Measurements from ENCODE around the gene SFT2D2. TPM values are rescaled to one million over a fixed set of nuclear protein-coding genes. Genes with fewer than 3 reads are reported as not detected.

Gene SFT2D2
- total and polyA plus RNA-seq, 2 of the 8 experiments (the other 6 are each of a cell fraction or from before 2014, with no cell fraction given): 9.0 to 29.0 TPM

GRCh38 chr1:168291222-168291837 lies 65.5 kb downstream of the SFT2D2 start:
- no peak overlapping the region for H4K8ac ChIP-seq (ENCODE audit: extremely low read depth, insufficient read depth, low read length)
- H3K14ac ChIP-seq (ENCODE audit: insufficient read length): no peak overlapping the region
- no peak for FAIRE-seq
- H2BK5ac ChIP-seq (ENCODE audit: low read depth, low read length): no peak overlapping the region
- H2BK15ac ChIP-seq (ENCODE audit: low read length): no peak overlapping the region
- H3K27me3 ChIP-seq (replicated peaks in 1 of 4; ENCODE audit: control insufficient read depth in 3 of 4, extremely low read depth in 1 of 4, insufficient read depth in 3 of 4, low read length in 3 of 4): no peaks in the 10 kb centered on the region
- peaks cover 0 to 9% (median under 1%) of the 10 kb centered on the region in 4 experiments; a peak in 3 of 7 replicates for H3K4me1 ChIP-seq (replicated peaks in 1 of 4; ENCODE audit: control insufficient read depth in 3 of 4, insufficient read depth in 4 of 4, low read length in 3 of 4)
- H3K4me2 ChIP-seq (ENCODE audit: insufficient read depth in 1 of 2, low read depth in 2 of 2, low read length in 2 of 2): no peak overlapping the region
- H3K36me3 ChIP-seq (ENCODE audit: control insufficient read depth in 2 of 4, insufficient read depth in 4 of 4, low read length in 3 of 4): no peaks in the 10 kb centered on the region
- ChIA-PET CTCF (ENCODE audit: partially characterized antibody) (interaction anchor here (1.3 to 1.9 kb wide), 4 partner anchors 8 to 206 kb away, joined by 4 read pairs; no protein-coding TSS in a partner anchor), POLR2A (ENCODE audit: partially characterized antibody) (no interaction called here)
- H3K27ac ChIP-seq (ENCODE audit: low read depth, low read length): no peak overlapping the region
- H4K20me1 ChIP-seq (replicated peaks in 1 of 2; ENCODE audit: control insufficient read depth in 1 of 2, insufficient read depth in 2 of 2, low read length in 2 of 2): no peaks in the 10 kb centered on the region
- DNase-seq (ENCODE audit: low read depth in 1 of 2, low spot score in 2 of 2): no peak
- no peak overlapping the region for H3K9ac ChIP-seq (replicated peaks in 1 of 4; ENCODE audit: extremely low read depth in 1 of 4, low read depth in 3 of 4, low read length in 3 of 4)
- H3K4ac ChIP-seq (replicated peaks; ENCODE audit: insufficient read length, low read depth, low read length): no peak overlapping the region
- H2BK120ac ChIP-seq (replicated peaks; ENCODE audit: low read depth, low read length): no peak overlapping the region
- WGBS, 2 experiments (ENCODE audit: extremely low coverage in 1 of 2, insufficient coverage in 1 of 2, insufficient read length in 1 of 2, insufficient replicate concordance in 2 of 2, low coverage in 1 of 2, low lambda C conversion rate in 2 of 2, missing lambda C conversion rate in 1 of 2): 85% methylated on average over 15 of the region's 15 CpGs; no CpG with 5 or more reads in 1 of the 2 experiments
- H3K4me3 ChIP-seq (ENCODE audit: extremely low read depth in 1 of 4, insufficient read depth in 2 of 4, low read depth in 3 of 4, low read length in 4 of 4): no peak overlapping the region
- no peaks in the 10 kb centered on the region for H3K79me2 ChIP-seq (ENCODE audit: control insufficient read depth in 1 of 2, insufficient read depth in 2 of 2, low read length in 2 of 2)
- no peak overlapping the region for H4K91ac ChIP-seq (replicated peaks; ENCODE audit: insufficient read length, low read length)
- H4K5ac ChIP-seq (ENCODE audit: insufficient read length, low read depth, low read length): no peak overlapping the region
- no peak overlapping the region; the same call in 1 of the 2 replicates for H3K18ac ChIP-seq (ENCODE audit: extremely low read depth, low read length)
- H3K56ac ChIP-seq (replicated peaks; ENCODE audit: insufficient read length, low read depth, low read length): no peak overlapping the region
- H3K23me2 ChIP-seq (ENCODE audit: low read depth, low read length): no peaks in the 10 kb centered on the region
- no peak overlapping the region for H2AFZ ChIP-seq (ENCODE audit: low read length)
- no peaks in the 10 kb centered on the region for H3K79me1 ChIP-seq (ENCODE audit: low read depth, low read length)
- TF ChIP-seq TCF12 (IDR thresholded peaks at IDR 0.05; ENCODE audit: low read depth, low read length) (no peak), GABPA (IDR thresholded peaks at IDR 0.05; ENCODE audit: borderline replicate concordance, insufficient read depth, low read length) (no peak), ZNF274 (IDR thresholded peaks at IDR 0.05; ENCODE audit: borderline replicate concordance, extremely low read depth, low read length) (no peak), RBBP5 (IDR thresholded peaks at IDR 0.05; ENCODE audit: borderline replicate concordance, low read depth, low read length) (no peak), NRF1 (IDR thresholded peaks at IDR 0.05; ENCODE audit: low read depth, low read length) (no peak)
- no peak overlapping the region for H2BK20ac ChIP-seq (ENCODE audit: low read length)
- H3K23ac ChIP-seq (ENCODE audit: insufficient read length): no peak overlapping the region
- H2AK5ac ChIP-seq (ENCODE audit: low read depth, low read length): no peak overlapping the region
- H2BK12ac ChIP-seq (ENCODE audit: low read depth, low read length): no peak overlapping the region
- H3K9me3 ChIP-seq (ENCODE audit: insufficient read depth in 2 of 2, low read depth in 1 of 2, low read length in 1 of 2): no peaks in the 10 kb centered on the region

All from H1 (cell line).